DMS153 treated with DMSO at 0.1 percent for 48 hours (cell line): ENCODE results near the gene GAST.
"Not testable (repeated sequence)": the region's sequence is repeated elsewhere in the genome, so short reads cannot be mapped to it uniquely, and the experiment has no call there.

Experiments
- DNase-seq: peaks from one replicate; lab custom pipeline; 2025; ENCODE audit not compliant: unreplicated experiment; lab: John Stamatoyannopoulos, UW

The GAST gene

GRCh38 chr17:41711669-41712400, at the start of gene GAST:
GAST (plus strand) TSS chr17:41712331; CDS start chr17:41715437, 3,106 bp downstream.
- DNase-seq: no peak

GRCh38 chr17:41663451-41664171, 48.5 kb upstream of the GAST start:
- no peak for DNase-seq

GRCh38 chr17:41664172-41664457, 48.0 kb upstream of the GAST start:
- DNase-seq: no peak

- DNase-seq: no peak
These were observed 47.3 kb upstream of the GAST start for GRCh38 chr17:41664587-41665565.

- peak; percentile 70 for DNase-seq
These were observed 46.4 kb upstream of the GAST start for GRCh38 chr17:41665566-41666236.

- DNase-seq: peak; percentile 59
These were observed 45.9 kb upstream of the GAST start for GRCh38 chr17:41666237-41666641.

- peak; percentile 71 for DNase-seq
These were observed 45.3 kb upstream of the GAST start for GRCh38 chr17:41666708-41667279.

- DNase-seq: no peak
These were observed 44.7 kb upstream of the GAST start for GRCh38 chr17:41667280-41668041.

- DNase-seq: no peak
These were observed 40.0 kb upstream of the GAST start for GRCh38 chr17:41672153-41672552.

- not testable (repeated sequence) for DNase-seq
These were observed 36.7 kb upstream of the GAST start for GRCh38 chr17:41675157-41676057.

- DNase-seq: no peak
These were observed 36.1 kb upstream of the GAST start for GRCh38 chr17:41676058-41676419.

- DNase-seq: no peak
These were observed 33.7 kb upstream of the GAST start for GRCh38 chr17:41678411-41678906.

GRCh38 chr17:41678907-41679739, 33.0 kb upstream of the GAST start:
- no peak for DNase-seq

- DNase-seq: no peak
These were observed 32.2 kb upstream of the GAST start for GRCh38 chr17:41679740-41680425.

- DNase-seq: no peak
These were observed 31.6 kb upstream of the GAST start for GRCh38 chr17:41680426-41681040.

- no peak for DNase-seq
These were observed 30.4 kb upstream of the GAST start for GRCh38 chr17:41681776-41682175.

GRCh38 chr17:41682631-41683030, 29.5 kb upstream of the GAST start:
- DNase-seq: no peak
